HepG2 (cell line): Measurements from ENCODE around the gene WDR41. TPM values are rescaled to one million over a fixed set of nuclear protein-coding genes. Genes with fewer than 3 reads are reported as not detected.

ENCODE experiments used
- ATAC-seq: fragments of 200-7000 bp; cut with Tn5 transposase; 3 replicates; pipeline ENCODE4 v1.9.1; 2020; ENCODE audit warnings: mild to moderate bottlenecking, moderate library complexity
- BruUV-seq: library from RNA; stranded (reverse); fragments of 400-500 nt; replicated peaks from 2 replicates; lab custom pipeline; 2021; lab: Mats Ljungman, UMichigan
- CTCF ChIA-PET: fragments of 300-600 bp; formaldehyde crosslinking; extraction: SDS; loops from one replicate; lab custom pipeline; 2021; ENCODE audit warnings: low total read pairs, inconsistent platforms, low intra/inter-chr PET ratio; lab: Yijun Ruan, JAX
- POLR2A ChIA-PET: fragments of 350-600 bp; sonication (Branson Sonifier 250); formaldehyde crosslinking; loops from one replicate; lab custom pipeline; 2020; ENCODE audit warnings: antibody characterized with exemption, inconsistent platforms; lab: Yijun Ruan, JAX
- DNase-seq: peaks from one replicate; pipeline ENCODE4 v3.0.0-alpha.2; 2015; ENCODE audit warnings: low spot score
- FAIRE-seq: peaks from 3 replicates; lab custom pipeline; 2011; peaks lifted over from hg19 to GRCh38; lab: Jason Lieb, UNC
- H2AFZ ChIP-seq: one replicate; pipeline ENCODE4 v1.6.1; 2011; ENCODE audit warnings: low read length, inconsistent platforms
- H3K27ac ChIP-seq: fragments of 300-600 bp; 3 replicates; pipeline ENCODE4 v1.8.0; 2011; ENCODE audit warnings: mixed run types, mild to moderate bottlenecking, mixed read lengths, low read length, inconsistent platforms; ENCODE audit not compliant: insufficient read depth; ENCODE audit errors: extremely low read length
- H3K27me3 ChIP-seq, 2 experiments: fragments of 200-600 bp in 1 of 2; 2 replicates in 1 of 2; 3 replicates in 1 of 2; pipeline versions ENCODE4 v1.6.0 to v1.8.0; 2011; ENCODE audit warnings: low read length in 2 of 2, mild to moderate bottlenecking in 2 of 2, moderate library complexity in 2 of 2, inconsistent platforms in 1 of 2; ENCODE audit not compliant: insufficient read depth in 2 of 2, control insufficient read depth in 1 of 2
- H3K36me3 ChIP-seq, 2 experiments: fragments of 200-600 bp in 1 of 2; replicated peaks in 1 of 2; 2 replicates in 1 of 2; 3 replicates in 1 of 2; pipeline versions ENCODE4 v1.5.1 to v1.8.0; 2011; ENCODE audit warnings: low read length in 2 of 2, inconsistent platforms in 1 of 2; ENCODE audit not compliant: insufficient read depth in 2 of 2, control insufficient read depth in 1 of 2
- H3K4me1 ChIP-seq: 2 replicates; pipeline ENCODE4 v1.5.1; 2012; ENCODE audit warnings: low read length, inconsistent platforms; ENCODE audit not compliant: insufficient read depth
- H3K4me2 ChIP-seq: 2 replicates; pipeline ENCODE4 v1.6.0; 2011; ENCODE audit warnings: low read depth, low read length, inconsistent platforms
- H3K4me3 ChIP-seq, 3 experiments: fragments of 200-600 bp in 1 of 3; sonication (generic), shearing (Covaris generic) in 1 of 3; replicated peaks in 1 of 3; 2 replicates each; pipeline ENCODE4 v1.5.1; 2011 to 2016; ENCODE audit warnings: low read length in 3 of 3, inconsistent platforms in 2 of 3, low read depth in 2 of 3, mild to moderate bottlenecking in 2 of 3, control low read depth in 1 of 3, mixed read lengths in 1 of 3; ENCODE audit not compliant: insufficient read depth in 1 of 3
- H3K79me2 ChIP-seq: one replicate; pipeline ENCODE4 v1.6.1; 2011; ENCODE audit warnings: low read length, inconsistent platforms; ENCODE audit not compliant: insufficient read depth
- H3K9ac ChIP-seq: 2 replicates; pipeline ENCODE4 v1.6.0; 2011; ENCODE audit warnings: mild to moderate bottlenecking, low read depth, low read length, inconsistent platforms; ENCODE audit not compliant: insufficient read depth
- H3K9me3 ChIP-seq: 2 replicates; pipeline ENCODE4 v1.5.1; 2012; ENCODE audit warnings: mild to moderate bottlenecking, low read length
- H4K20me1 ChIP-seq: 2 replicates; pipeline ENCODE4 v1.6.0; 2011; ENCODE audit warnings: inconsistent platforms, mild to moderate bottlenecking, low read length, moderate library complexity; ENCODE audit not compliant: insufficient read depth
- EEA1 ChIP-seq: sonication (generic); formaldehyde crosslinking; IDR thresholded peaks from 2 replicates; pipeline ENCODE4 v1.5.1; 2020; ENCODE audit warnings: mild to moderate bottlenecking, missing genetic modification reagents, borderline replicate concordance
- IKZF4 ChIP-seq: sonication (generic); formaldehyde crosslinking; IDR thresholded peaks from 2 replicates; pipeline ENCODE4 v1.5.1; 2020; ENCODE audit warnings: borderline replicate concordance, mild to moderate bottlenecking, low read depth, missing genetic modification reagents; ENCODE audit errors: not compliant biosample characterization
- KLF13 ChIP-seq: sonication (generic); formaldehyde crosslinking; IDR thresholded peaks from 2 replicates; pipeline ENCODE4 v1.4.0; 2020; ENCODE audit warnings: mild to moderate bottlenecking, missing genetic modification reagents
- KLF6 ChIP-seq: IDR thresholded peaks from 2 replicates; pipeline ENCODE4 v1.8.0; 2016; ENCODE audit warnings: missing biosample characterization, missing genetic modification reagents
- NR2F1 ChIP-seq, 2 experiments: fragments of 450-650 bp in 1 of 2; formaldehyde crosslinking in 1 of 2; IDR thresholded peaks; 2 replicates each; pipeline versions ENCODE4 v1.5.0 to v1.6.1; 2016 to 2020; ENCODE audit warnings: mild to moderate bottlenecking in 1 of 2, missing compliant biosample characterization in 1 of 2, missing genetic modification reagents in 1 of 2, moderate library complexity in 1 of 2
- SSRP1 ChIP-seq: IDR thresholded peaks from 2 replicates; pipeline ENCODE4 v1.6.1; 2016; ENCODE audit warnings: control low read depth
- ZBTB14 ChIP-seq: sonication (generic); formaldehyde crosslinking; IDR thresholded peaks from 2 replicates; pipeline ENCODE4 v1.4.0; 2020; ENCODE audit warnings: missing genetic modification reagents
- ZBTB21 ChIP-seq: sonication (generic); formaldehyde crosslinking; IDR thresholded peaks from 2 replicates; pipeline ENCODE4 v1.4.0; 2020; ENCODE audit warnings: missing genetic modification reagents
- ZBTB7A ChIP-seq: sonication (generic); formaldehyde crosslinking; IDR thresholded peaks from 2 replicates; pipeline ENCODE4 v1.8.0; 2022; ENCODE audit warnings: mild to moderate bottlenecking, missing genetic modification reagents
- WGBS: methylation state at CpG from one replicate; pipeline ENCODE4 v1.1.6; 2017; ENCODE audit warnings: low lambda C conversion rate; 5-methylcytosine and 5-hydroxymethylcytosine counted together
- in situ Hi-C: cut with HindIII; loops from 2 replicates; pipeline ENCODE4 v1.10.0; 2017; ENCODE audit warnings: low pct_unique_long_range_greater_than_20kb; ENCODE audit not compliant: extremely low pct_ligation_motif_present
- intact Hi-C: fragments of 100-400 bp; cut with micrococcal nuclease; formaldehyde crosslinking; loops from one replicate; pipeline ENCODE4 v1.10.0; 2022; ENCODE audit not compliant: unreplicated experiment
- polyA plus RNA-seq, 8 experiments: library from polyadenylated mRNA; depleted of rRNA in 3 of 8; stranded (reverse) in 7 of 8; unstranded in 1 of 8; fragments of >200 nt; fragmentation: Illumina TruSeq in 4 of 8; extraction: Trizol in 4 of 8; gene quantifications; 2 replicates each; pipeline versions ENCODE4 v1.2.1 to v1.2.3, GENCODE V29; 2011 to 2016; ENCODE audit warnings: low read depth in 4 of 8, missing spikeins in 1 of 8, mixed read lengths in 1 of 8; ENCODE audit not compliant: insufficient read depth in 1 of 8
- total RNA-seq, 5 experiments: library from RNA; depleted of rRNA; stranded (reverse); fragments of >200 nt; fragmentation: Illumina TruSeq; extraction: Trizol; gene quantifications; 2 replicates each; pipeline ENCODE4 v1.2.3, GENCODE V29; 2016; ENCODE audit warnings: low read depth in 1 of 5

Gene WDR41
- total and polyA plus RNA-seq, 2 of the 13 experiments (the other 11 are each of a cell fraction or from before 2014, with no cell fraction given): 18.9 to 39.3 TPM

GRCh38 chr5:77389746-77390145, 102.4 kb downstream of the WDR41 start:
- ChIA-PET CTCF (no interaction called here), POLR2A (no interaction called here)
- FAIRE-seq (no peak), DNase-seq (no peak), ATAC-seq (no peak)
- H4K20me1 ChIP-seq: no peaks in the 10 kb centered on the region
- no peak for TF ChIP-seq NR2F1 (CRISPR knock-in tag; IDR thresholded peaks at IDR 0.05)
- no peak for TF ChIP-seq SSRP1
- TF ChIP-seq EEA1 (CRISPR knock-in tag): no peak
- no peak for TF ChIP-seq ZBTB14 (CRISPR knock-in tag)
- no peak for TF ChIP-seq IKZF4 (CRISPR knock-in tag)
- TF ChIP-seq KLF6 (CRISPR knock-in tag): no peak
- no peak for TF ChIP-seq KLF13
- no peak for TF ChIP-seq ZBTB21
- no peak for TF ChIP-seq ZBTB7A (CRISPR knock-in tag)
- H3K4me3 ChIP-seq: no peak overlapping the region
- intact Hi-C loops: no loop called here
- peaks cover 0 to 3% of the 10 kb centered on the region in 2 experiments; a peak in 1 of 5 replicates for H3K27me3 ChIP-seq
- no peak overlapping the region for H2AFZ ChIP-seq
- no TSS peak for BruUV-seq
- no peak overlapping the region for H3K27ac ChIP-seq
- in situ Hi-C loops: no loop called here
- 50% methylated on average over 2 of the region's 2 CpGs for WGBS
- no peak overlapping the region for H3K9ac ChIP-seq
- no peaks in the 10 kb centered on the region for H3K9me3 ChIP-seq
- H3K36me3 ChIP-seq: no peaks in the 10 kb centered on the region
- no peaks in the 10 kb centered on the region for H3K79me2 ChIP-seq
- no peak overlapping the region for H3K4me2 ChIP-seq
- H3K4me1 ChIP-seq: peaks cover 31% of the 10 kb centered on the region
